HCT116 (cell line): ENCODE results near the gene PHACTR4.

ENCODE experiments used
- EGR1 ChIP-seq: IDR thresholded peaks from 2 replicates; pipeline ENCODE4 v1.6.1; 2012; ENCODE audit warnings: low read depth
- ELF1 ChIP-seq: IDR thresholded peaks from 2 replicates; pipeline ENCODE4 v1.6.1; 2012; ENCODE audit warnings: low read depth, borderline replicate concordance
- EZH2 ChIP-seq: fragments of 200-600 bp; sonication (generic); IDR thresholded peaks from 2 replicates; pipeline ENCODE4 v1.6.1; 2017; ENCODE audit warnings: antibody characterized with exemption, mixed run types
- EZH2phosphoT487 ChIP-seq: fragments of 200-600 bp; IDR thresholded peaks from 2 replicates; pipeline ENCODE4 v1.6.1; 2018; ENCODE audit warnings: antibody characterized with exemption, borderline replicate concordance
- JUND ChIP-seq: IDR thresholded peaks from 2 replicates; pipeline ENCODE4 v1.6.1; 2012
- POLR2A ChIP-seq: IDR thresholded peaks from 2 replicates; pipeline ENCODE4 v1.7.0; 2011; ENCODE audit warnings: borderline replicate concordance; ENCODE audit not compliant: insufficient read depth, insufficient read length; ENCODE audit errors: extremely low read depth
- POLR2AphosphoS5 ChIP-seq: IDR thresholded peaks from 2 replicates; pipeline ENCODE4 v1.6.1; 2011; ENCODE audit warnings: mild to moderate bottlenecking, low read depth, low read length, moderate library complexity
- SIN3A ChIP-seq: IDR thresholded peaks from 2 replicates; pipeline ENCODE4 v1.6.1; 2012; ENCODE audit warnings: low read depth
- SP1 ChIP-seq: IDR thresholded peaks from 2 replicates; pipeline ENCODE4 v1.6.1; 2012; ENCODE audit warnings: low read depth
- ZFX ChIP-seq: fragments of 450-650 bp; IDR thresholded peaks from 2 replicates; pipeline ENCODE4 v1.6.1; 2017
- ZNF274 ChIP-seq: fragments of 200-500 bp; sonication (Bioruptor generic); IDR thresholded peaks from 2 replicates; pipeline ENCODE4 v1.6.1; 2014; ENCODE audit warnings: mild to moderate bottlenecking, low read depth, low read length, inconsistent platforms
- TF ChIP-seq, protein P1 (sequence below), 3 experiments: fragments of 200-600 bp in 1 of 3; sonication (generic) in 1 of 3; IDR thresholded peaks in 2 of 3; conservative IDR thresholded peaks in 1 of 3; 2 replicates each; pipeline ENCODE4 v1.5.1; 2012 to 2017; ENCODE audit warnings: low read depth in 2 of 3, low read length in 2 of 3, antibody characterized with exemption in 1 of 3, borderline replicate concordance in 1 of 3, control low read depth in 1 of 3, mild to moderate bottlenecking in 1 of 3, mixed read lengths in 1 of 3, mixed run types in 1 of 3, moderate library complexity in 1 of 3; ENCODE audit not compliant: insufficient read depth in 1 of 3
- TF ChIP-seq, protein P2 (sequence below): IDR thresholded peaks from 2 replicates; pipeline ENCODE4 v1.6.1; 2012; ENCODE audit warnings: low read depth

DNA sequence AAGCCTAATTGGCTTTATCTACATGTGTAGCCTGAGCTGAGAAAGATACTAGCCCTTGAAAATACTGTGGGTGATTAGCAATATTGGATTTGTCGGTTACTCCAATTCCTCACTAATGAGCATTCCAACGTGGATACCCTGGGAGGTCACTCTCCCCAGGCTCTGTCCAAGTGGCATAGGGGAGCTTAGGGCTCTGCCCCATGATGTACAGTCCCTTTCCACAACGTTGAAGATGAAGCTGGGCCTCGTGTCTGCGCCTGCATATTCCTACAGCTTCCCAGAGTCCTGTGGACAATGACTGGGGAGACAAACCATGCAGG is 138.9 kb downstream of the PHACTR4 start:
- TF ChIP-seq POLR2A: no peak
- TF ChIP-seq, protein P1, sequence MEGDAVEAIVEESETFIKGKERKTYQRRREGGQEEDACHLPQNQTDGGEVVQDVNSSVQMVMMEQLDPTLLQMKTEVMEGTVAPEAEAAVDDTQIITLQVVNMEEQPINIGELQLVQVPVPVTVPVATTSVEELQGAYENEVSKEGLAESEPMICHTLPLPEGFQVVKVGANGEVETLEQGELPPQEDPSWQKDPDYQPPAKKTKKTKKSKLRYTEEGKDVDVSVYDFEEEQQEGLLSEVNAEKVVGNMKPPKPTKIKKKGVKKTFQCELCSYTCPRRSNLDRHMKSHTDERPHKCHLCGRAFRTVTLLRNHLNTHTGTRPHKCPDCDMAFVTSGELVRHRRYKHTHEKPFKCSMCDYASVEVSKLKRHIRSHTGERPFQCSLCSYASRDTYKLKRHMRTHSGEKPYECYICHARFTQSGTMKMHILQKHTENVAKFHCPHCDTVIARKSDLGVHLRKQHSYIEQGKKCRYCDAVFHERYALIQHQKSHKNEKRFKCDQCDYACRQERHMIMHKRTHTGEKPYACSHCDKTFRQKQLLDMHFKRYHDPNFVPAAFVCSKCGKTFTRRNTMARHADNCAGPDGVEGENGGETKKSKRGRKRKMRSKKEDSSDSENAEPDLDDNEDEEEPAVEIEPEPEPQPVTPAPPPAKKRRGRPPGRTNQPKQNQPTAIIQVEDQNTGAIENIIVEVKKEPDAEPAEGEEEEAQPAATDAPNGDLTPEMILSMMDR (IDR thresholded peaks at IDR 0.05 in 2 of 3, conservative IDR thresholded peaks at IDR 0.05 in 1 of 3; ENCODE audit: borderline replicate concordance in 1 of 3, insufficient read depth in 1 of 3, low read depth in 2 of 3, low read length in 2 of 3): no peak
- no peak for TF ChIP-seq EZH2
- TF ChIP-seq ZFX: no peak
- peak; percentile 67 for TF ChIP-seq POLR2AphosphoS5
- TF ChIP-seq ELF1: no peak
- no peak for TF ChIP-seq EGR1
- no peak for TF ChIP-seq SIN3A
- TF ChIP-seq EZH2phosphoT487: no peak
- no peak for TF ChIP-seq SP1
- TF ChIP-seq, protein P2, sequence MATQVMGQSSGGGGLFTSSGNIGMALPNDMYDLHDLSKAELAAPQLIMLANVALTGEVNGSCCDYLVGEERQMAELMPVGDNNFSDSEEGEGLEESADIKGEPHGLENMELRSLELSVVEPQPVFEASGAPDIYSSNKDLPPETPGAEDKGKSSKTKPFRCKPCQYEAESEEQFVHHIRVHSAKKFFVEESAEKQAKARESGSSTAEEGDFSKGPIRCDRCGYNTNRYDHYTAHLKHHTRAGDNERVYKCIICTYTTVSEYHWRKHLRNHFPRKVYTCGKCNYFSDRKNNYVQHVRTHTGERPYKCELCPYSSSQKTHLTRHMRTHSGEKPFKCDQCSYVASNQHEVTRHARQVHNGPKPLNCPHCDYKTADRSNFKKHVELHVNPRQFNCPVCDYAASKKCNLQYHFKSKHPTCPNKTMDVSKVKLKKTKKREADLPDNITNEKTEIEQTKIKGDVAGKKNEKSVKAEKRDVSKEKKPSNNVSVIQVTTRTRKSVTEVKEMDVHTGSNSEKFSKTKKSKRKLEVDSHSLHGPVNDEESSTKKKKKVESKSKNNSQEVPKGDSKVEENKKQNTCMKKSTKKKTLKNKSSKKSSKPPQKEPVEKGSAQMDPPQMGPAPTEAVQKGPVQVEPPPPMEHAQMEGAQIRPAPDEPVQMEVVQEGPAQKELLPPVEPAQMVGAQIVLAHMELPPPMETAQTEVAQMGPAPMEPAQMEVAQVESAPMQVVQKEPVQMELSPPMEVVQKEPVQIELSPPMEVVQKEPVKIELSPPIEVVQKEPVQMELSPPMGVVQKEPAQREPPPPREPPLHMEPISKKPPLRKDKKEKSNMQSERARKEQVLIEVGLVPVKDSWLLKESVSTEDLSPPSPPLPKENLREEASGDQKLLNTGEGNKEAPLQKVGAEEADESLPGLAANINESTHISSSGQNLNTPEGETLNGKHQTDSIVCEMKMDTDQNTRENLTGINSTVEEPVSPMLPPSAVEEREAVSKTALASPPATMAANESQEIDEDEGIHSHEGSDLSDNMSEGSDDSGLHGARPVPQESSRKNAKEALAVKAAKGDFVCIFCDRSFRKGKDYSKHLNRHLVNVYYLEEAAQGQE: no peak
- TF ChIP-seq JUND: no peak
- no peak for TF ChIP-seq ZNF274
